NCI-H2196 (cell line): ENCODE results near the gene ELL.

Experiments used
- DNase-seq: peaks from one replicate; lab custom pipeline; 2025; ENCODE audit not compliant: unreplicated experiment; lab: John Stamatoyannopoulos, UW

The ELL gene

DNA sequence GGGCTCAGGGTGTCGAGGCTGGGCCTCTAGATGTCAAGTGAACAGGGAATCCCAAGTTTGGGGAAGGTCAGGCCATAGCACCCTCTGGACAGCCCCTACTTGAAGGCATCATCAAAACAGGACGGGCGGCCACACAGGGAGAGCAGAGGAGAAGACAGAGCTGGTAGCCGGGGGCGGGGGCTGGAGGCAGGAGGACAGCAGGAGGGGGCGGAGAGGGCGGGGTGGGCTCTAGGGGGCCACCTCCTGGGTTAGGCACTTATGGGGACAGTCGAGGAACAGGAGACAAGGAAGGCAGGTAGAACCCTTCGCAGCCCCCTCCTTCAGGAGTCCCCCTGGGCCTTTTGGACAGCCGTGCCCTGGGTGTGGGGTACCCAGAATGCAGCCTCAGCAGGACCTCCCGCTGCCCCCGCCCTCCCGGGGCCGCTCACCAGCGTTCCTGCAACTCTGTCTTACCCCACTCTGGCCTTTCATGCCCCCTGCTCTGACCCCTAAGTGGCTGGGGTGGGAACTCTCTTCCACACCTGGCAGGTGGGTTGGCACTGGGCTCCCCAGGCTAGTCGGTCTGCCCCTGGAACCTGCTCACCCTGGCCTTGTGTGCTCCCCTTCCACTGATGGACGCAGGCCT, 96.9 kb downstream of the ELL start:
- DNase-seq = no peak

DNA sequence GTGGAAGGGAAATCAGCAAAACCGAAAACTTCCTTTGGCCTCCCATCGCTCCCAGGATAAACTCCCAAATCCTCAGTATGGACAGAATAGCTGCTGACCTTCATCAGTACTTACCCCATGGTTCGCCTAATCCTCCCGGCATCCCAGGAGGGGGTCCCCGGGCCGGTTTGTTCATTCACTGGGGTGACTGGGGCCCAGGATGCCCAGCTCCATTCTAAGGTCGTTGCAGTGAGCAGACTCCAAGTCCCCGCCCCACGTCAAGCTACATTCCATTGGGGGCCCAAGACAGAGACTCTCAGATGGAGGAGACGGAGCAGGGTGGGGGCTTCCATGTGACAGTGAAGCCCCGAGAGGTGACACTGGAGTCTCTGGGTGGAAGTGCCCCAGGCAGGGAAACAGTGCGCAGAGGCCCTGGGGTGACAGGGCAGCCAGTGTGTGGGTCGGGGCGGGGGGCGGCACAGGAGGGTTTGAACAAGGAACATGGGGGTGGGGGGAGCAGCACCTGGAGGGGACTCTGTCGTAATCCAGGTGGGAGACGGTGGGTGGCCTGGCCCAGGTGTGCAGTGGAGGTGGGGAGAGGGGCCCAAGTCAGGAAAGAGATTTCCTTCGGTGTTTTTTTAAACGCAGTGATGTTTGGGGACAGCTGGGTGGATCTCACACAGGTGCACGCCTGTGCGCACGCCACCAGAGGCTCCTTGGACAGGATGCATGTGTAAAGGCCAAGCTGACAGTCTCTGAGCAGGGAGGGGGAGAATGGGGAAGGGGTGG, 97.6 kb downstream of the ELL start:
- DNase-seq = no peak

DNA sequence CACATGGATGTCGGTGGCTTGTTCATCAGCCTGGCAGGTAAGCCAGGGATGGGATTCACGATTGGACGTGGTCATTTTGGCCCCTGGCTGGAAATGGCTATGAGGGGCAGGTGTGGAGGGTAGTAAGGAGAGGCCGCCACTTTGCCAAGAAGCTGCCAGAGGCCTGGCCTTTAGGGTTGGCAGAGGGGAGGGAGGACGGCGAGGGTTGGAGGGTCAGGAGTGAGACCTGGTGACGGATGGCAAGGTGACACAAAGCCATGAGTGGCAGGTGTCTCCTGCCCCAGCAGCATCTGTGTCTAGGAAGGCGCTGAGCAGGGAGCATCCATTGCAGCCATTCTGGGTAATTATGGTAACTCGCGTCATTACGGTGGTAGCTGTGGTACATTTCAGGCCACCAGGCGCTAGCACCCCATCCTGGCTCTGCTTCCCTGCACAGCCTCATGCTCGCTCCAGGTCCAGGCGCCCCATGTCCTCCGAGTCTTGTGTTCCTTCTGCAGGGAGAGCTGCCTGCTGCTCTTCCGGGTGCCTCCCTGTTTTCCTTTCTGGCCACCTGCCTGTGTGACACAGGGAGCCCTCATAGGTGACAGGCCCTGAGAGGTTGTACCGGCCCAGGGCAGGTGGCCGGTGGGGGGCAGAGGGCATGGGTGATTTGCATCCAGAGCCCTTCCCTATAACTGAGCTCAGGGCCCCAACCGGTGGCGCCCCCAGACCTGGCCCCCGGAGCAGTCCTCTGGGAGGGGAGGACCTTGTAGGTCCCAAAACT, 98.4 kb downstream of the ELL start:
- no peak for DNase-seq

DNA sequence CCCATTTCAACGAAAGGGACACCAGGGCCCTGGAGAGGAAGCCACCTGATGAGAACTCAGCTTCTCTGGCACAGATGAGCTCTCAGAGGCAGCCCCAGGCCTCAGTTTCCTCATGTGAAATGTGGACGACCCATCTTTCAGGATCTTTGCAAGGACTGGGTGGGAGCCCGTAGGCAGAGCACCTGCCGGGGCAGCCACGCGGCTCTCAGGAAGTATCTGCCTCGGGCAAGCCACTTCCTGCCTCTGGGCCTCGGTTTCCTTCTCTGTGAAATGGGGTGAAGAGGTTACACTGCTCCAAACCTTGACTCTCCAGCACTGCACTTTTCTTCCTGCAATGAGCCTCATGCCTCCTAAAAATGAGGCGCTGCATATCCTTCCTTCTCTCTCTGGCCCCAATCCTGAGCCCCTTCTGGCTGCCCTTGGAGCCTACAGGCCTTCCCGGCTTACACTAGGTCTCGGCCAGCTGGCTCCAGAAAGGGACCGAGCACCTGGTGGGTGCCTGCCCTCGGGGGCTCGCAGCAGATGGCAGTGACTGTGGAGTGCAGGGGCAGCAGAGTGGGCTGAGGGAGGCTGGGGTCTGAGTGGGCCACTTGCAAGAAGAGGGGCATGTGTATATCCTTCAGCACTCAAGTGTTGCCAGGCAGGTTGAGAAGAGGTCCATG, 99.2 kb downstream of the ELL start:
- no peak for DNase-seq

GRCh38 chr19:18421371-18421959, 100.4 kb downstream of the ELL start:
- DNase-seq = no peak

- DNase-seq = no peak
Observed at GRCh38 chr19:18420930-18421329, 100.9 kb downstream of the ELL start.

- no peak for DNase-seq
Observed at GRCh38 chr19:18419699-18420460, 102.0 kb downstream of the ELL start.

DNA sequence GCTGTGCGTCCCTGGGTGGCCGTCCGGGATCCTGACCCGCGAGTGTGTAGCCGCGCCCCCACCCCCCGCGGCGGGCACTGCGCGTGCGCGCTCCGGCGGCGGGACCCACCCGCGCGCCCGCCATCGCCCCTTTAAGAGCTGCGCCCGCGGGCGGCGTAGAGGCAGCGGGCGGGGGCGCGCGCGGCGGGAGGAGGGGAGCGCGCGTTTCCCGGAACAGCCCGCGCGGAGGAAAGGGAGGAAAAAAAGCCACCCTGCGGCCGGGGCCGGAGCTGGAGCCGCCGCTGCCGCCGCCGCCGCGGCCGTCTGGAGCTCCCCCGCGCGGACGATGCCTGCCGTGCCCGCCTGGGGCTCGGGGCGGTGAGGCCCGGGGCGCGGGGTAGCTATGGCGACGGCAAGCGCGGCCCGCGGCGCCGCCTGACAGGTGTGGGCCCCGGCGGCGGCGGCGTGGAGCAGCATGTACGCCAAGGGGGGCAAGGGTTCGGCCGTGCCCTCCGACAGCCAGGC, 102.6 kb downstream of the ELL start, which contains the start of gene SSBP4:
Gene SSBP4, plus strand, starts transcription at position 204 of the 504 bp plus-strand sequence. Its CDS starts 251 bp downstream, at position 455.
- DNase-seq = peak; percentile 86

DNA sequence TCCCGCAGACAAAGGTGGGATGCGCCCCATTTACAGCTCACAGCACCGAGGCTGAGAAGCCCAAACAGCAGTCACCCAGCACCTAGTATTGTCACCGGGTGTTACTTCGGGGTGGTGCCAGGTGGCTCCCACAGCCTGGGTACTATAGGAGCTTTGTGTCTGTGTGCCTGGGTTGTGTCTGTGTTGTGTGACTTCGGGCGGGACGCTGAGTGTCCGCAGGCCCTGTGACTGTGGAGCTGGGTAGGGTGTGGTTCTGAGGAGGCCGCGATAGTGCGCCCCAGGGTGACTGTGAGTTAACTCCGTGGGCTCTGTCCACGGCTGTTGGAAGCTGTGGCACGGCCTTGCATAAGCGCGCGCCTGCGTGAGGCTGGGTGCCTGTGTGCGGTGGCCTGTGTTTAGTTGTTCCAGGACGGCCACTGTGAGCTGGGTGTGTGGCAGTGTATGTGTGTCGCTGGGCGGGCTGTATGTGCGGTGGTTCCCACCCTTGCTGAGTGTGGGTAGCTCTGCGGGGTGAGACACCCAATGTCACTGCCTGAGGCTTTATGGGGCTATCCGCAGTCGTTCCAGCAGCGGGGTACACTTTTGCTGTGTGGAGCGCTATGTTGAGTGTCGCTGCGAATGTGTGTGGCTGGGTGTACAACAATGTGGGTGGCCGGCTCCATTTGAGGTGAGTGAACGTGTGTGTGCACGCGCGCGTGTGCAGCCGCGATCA, 103.2 kb downstream of the ELL start:
- DNase-seq = no peak

DNA sequence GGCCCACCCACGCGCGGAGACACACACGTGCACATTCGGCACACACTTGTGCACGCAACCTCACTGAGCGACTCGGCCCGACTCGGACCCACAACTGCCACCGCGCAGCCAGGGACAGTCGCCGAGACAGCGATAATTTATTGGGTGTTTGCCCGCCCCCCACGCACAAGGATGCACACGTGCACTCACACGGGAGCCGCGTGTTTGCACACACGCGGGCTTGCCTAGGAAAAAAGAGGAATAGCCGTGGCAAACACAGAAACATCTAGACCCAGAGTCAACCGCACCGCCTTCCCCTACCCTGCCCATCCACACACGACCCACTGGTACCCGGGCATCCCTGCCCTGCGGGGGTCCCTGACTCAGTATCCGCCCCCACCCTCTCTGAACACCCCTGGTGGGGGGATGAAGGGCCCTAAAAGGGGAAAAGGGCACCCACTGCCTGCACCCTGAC, 103.8 kb downstream of the ELL start:
- DNase-seq = no peak

GRCh38 chr19:18417250-18418028, 104.4 kb downstream of the ELL start:
- peak; percentile 82 for DNase-seq

DNA sequence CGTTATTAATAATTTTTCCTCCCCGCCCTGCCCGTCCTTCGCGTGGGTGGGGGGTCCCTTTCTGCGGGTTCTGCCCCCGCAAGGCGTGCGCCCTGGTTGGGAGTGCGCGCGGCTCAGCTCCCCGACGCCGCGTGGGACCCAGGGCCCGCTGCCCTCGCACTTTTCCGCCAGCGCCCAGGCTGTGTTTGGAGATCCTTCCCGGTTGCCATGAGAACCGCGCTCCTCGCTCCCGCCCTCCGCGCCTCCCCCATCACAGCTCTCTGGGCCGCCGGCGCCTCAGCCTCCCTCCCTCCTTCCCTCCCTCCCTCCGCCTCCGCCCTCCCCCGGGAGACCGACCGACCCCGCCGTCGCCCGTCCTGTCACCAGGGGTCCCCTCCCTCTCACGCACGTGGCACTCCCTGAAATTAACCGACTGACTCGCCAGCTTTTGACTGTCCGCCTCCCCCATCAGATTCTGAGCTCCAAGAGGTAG, 105.1 kb downstream of the ELL start:
- peak; percentile 88 for DNase-seq

DNA sequence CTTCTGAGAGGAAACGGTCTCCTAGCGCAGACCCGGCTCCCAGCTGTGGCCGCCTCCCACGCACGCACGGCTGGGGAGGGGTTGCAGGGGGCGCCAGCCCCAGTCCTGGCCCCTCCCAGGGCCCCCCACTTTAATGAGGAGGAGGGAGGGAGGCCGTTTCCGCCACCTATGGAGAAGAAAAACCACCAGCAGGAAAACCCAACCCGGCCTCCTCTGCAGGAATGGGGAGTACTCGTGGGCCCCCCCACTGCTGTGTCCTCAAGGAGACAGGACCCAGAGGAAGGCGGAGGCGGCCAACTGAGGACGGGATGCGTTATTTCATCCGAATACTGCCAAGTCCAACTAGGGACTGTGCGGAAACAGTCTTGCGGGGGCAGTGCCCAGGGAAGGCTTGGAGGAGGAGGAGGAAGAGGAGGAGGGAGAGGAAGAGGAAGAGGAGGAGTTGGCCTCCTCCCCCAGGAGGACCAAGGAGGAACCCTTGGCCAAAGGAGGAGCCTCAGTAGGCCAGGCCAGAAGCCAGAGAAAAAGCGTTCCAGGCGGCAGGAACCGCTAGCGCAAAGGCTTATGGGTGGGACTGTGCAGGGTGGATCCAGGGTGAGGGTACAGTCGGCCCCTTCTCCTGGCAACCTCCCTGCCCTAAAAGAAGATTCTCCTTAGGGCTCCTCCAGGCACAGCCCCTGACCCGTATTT, 106.5 kb downstream of the ELL start:
- DNase-seq = no peak

GRCh38 chr19:18414504-18415177, 107.2 kb downstream of the ELL start:
- no peak for DNase-seq

DNA sequence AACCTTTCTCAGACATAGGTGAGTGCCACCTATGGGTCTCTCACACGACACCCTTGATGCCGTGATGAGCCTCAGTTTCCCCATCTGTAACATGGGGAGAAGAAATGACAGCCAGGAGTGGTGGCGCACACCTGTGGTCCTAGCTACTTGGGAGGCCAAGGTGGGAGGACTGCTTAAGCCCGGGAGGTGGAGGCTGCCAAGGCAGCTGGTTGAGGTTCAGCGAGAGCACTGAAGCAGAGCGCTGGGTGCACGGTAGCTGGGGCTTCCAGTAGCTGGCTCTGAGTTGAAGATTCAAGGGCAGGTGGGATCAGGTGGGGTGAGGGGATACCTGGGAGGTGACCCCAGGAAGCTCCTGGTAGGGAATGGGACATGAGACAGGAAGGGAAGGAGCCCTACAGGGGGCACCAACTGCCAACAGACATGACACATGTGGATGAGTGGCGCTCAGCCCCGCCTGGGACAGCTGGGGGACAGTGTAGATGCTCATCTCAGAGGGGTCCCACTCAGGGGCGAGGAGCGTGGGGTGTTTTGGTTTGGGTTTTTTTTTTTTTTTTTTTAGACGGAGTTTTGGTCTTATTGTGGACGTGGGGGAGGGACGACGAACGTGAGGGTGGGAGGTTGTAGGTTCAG, 109.1 kb downstream of the ELL start:
- no peak for DNase-seq

DNA sequence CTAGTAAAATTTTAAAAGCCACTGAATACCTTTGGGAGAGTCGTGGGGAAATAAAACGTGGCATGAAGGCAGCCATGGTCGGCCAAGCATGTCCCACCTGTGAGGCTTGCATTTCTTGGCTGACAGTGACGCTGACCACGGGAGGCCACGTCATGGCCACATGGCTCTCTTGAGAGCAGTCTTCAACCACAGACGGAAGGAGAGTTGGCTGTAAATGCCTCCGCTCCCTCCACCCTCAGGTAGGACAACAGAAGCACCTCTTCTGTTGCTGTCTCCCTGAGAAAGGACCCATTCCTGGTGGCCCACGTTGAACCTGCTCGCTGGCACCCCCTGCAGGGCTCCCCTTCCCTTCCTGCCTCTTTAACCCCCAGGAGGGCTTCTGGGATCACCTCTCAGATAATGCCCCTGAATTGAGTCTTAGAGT, 113.8 kb downstream of the ELL start:
- peak; percentile 35 for DNase-seq

DNA sequence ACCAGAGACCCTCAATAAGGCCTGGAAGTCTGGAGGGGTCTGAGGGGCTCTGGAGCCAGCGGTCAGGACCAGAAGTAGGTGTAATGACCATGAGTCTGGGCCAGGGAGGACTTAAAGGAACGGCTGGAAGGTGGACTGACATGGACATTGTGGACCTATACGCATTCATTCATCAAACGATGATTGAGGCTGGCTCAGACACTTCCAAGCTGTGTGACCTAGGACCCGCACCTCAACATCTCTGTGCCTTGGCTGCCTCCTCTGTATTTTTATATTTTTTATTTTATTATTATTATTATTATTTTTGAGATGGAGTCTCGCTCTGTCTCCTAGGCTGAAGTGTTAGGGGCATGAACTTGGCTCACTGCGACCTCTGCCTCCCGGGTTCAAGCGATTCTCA, 115.1 kb downstream of the ELL start:
- no peak for DNase-seq
